ENCODE data around the gene KRTAP12-4.
"Not testable (repeated sequence)": the region's sequence is repeated elsewhere in the genome, so short reads cannot be mapped to it uniquely, and the experiment has no call there.

Gene KRTAP12-4

DNA sequence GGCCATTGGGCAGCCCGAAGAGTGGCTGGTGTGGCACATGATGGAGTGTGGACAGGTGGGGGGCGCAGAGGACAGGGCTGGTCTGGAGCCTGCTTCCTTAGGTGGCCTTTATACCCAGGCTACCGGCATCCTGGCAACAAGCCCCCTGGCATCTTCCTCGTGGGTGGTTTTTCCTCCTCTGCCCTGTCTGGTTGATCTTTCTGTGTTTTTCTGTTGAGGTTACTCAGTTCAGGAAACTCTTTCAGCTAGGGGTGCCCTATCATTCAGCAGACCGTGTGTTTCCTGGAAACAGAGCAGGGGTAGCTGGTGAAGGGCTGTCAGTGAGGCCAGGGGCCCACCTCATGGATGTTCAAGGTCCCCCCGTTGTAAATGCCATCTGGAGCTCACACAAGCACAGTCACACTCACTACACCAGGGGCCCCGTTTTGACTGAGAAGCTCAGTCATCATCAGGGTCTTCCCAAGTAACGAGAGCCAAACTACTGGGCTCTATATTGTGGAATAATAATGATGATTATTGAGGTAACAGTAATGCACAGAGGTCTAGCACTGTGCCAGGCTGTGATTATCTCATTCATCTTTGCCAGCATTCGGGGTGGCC, at the start of gene KRTAP12-4:
Gene KRTAP12-4, minus strand, starts transcription at position 84 of the 600 bp plus-strand sequence. Its CDS starts 45 bp downstream, at position 39.
- DNase-seq, result no peak

DNA sequence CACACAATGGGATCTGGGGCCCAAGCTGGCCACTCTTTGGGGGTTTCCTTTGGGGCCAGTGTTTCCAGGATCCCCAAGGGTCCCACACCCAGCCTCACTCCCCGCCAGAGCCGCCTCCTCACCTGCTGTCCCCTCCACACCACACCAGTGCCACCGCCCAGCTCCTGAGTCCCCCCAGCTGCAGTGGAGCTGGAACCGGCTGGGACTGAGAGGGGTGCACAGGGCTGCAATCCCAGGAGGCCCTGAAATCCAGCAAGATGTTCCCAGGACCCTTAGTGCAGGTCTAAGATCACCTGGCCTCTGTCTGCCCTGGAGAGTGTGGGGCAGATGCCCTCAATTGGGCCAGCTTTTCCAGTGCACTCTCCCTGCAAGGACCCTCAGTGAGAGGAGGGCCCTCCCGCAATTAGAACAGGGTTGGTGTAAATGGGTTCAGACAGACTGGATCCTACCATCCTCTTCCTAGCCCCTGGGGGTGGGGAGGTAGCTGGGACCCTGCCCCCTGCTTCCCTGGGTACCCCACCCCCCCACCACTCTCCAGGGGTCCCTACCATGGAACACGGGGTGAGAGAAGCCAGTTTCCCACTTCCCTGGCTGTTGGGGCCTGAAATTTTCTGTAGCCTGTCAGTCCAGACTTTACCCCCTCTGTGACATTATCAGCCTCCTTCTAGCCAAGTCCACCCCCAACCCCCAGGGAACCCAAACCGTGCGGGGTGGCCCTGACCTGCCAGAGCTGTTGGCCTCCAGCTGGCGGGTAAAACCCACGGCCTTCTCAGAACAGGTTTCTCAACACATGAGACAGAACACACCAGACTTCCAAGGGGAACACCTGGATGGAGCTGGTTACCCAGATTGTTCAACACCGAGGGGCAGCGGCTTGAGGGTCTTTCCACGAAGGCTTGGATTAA, 49.5 kb upstream of the KRTAP12-4 start:
- no peak for DNase-seq

DNA sequence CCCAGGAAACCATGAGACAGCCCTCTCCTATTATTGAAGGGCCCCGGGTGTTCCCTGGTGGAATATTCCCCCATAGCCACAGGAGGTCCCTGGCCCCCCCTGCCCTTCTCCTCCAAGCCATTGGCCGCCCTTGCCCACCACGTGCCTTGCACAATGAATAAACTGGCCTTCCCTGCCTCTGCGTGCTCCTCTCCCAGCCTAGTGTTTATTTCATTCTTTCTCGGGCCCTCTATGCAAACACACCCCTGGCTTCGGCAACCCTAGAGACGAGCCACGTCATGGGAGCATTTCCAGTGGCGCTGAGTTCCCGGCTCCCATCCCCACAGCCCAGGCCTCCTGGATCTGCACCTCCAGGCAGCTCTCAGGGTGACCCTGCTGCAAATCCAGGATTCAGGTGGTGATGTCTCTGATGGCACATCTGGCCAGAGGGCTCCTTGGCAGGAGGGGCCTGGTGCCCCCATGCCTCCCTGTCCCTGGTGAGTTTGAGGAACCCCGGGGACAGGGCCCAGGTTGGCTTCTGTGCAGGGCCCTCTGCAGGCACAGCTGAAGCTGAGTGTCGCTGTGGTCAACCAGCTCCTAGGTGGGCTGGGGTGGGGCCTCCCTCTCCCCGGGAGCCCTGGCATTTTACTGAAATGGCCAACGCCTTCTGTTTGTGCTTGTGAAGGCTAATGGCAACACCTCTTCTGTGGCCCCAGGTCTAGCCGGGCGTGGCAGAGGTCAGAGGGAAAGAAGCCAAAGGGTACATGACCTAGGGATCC, 48.7 kb upstream of the KRTAP12-4 start:
- no peak for DNase-seq

- DNase-seq, result no peak
Observed at GRCh38 chr21:44702111-44702972, 47.9 kb upstream of the KRTAP12-4 start.

DNA sequence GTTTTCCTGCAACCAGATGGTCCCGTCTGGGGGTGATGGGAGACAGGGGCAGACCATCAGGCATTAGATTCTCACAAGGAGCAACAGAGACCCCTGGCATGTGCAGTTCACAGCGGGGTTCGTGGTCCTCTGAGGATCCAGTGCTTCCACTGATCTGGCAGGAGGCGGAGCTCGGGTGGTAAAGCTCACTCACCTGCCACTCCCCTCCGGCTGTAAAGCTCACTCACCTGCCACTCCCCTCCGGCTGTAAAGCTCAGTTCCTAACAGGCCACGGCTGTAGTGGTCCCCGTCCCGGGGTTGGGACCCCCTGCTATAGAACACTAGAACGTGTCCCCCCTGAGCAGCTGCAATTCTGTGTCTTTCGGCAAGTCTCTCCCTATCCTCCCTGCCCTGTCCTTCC, 47.1 kb upstream of the KRTAP12-4 start:
- no peak for DNase-seq

GRCh38 chr21:44701023-44701400, 46.6 kb upstream of the KRTAP12-4 start:
- no peak for DNase-seq

DNA sequence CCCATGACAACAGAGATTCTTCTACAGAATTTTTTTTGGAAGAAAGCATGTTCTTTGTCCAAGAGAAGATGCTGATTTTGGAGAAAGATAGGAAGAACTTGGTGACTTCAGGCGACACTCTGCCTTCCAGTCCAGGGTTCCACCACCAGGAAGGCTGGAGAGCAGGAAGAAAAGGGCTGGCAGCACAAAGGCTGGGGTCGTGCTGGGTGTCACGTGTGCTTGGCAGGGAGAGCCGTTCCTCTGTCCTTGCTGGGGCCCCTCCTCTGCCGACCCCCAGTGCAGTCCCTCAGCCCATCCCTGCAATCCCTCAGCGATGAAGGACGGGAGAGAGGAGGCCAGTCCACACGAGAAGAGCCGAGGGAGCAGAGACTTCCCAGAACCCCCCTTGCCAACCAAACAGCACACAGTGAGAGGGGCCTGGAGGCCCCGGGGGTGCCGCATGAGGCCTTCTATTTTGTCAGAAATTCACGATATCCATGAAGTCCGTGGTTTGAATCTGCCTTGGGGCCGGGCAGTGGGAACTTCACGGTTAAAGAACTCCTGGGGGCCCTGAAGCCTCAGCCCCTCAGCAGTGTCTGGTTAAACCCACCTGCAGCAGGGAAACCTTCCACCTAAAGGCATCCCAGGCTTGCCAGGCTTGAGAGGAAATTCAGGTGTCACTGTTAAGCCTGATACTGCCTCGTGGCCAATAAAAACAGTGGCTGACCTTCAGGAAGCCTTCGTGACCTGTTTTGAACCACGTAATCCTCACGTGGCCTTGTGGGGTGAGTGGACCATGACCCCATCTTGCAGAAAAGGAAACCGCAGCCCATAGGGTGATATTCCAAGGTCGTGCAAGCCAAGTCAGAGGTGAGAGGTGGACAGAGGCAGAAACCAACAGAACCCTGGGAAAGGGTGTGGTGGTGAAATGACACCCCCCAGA, 45.9 kb upstream of the KRTAP12-4 start:
- peak; percentile 48 for DNase-seq

DNA sequence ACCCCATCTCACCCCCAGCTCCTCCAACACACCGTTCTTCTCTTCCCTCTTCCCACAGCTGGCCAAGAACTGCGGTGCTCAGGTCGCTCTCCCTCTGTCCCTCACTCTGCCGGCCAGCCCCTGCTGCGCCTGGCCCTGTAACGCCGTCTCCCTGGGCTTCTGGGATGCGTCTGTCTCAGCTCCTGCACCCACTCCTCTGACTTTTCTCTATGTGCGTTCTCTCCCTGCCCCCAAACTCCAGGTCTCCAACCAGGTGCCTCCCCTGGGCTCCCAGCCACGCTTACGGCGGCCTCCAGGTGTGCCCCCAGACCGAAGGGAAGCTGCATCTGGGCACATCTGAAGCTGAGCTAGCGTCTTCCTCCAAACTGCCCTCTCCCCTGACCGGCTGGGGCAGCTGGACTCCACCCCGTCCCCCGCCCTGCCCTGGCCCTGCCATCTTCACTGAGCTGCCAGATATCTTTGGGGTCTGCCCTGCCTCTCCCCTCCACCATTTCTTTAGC, 45.1 kb upstream of the KRTAP12-4 start:
- no peak for DNase-seq

GRCh38 chr21:44697811-44698734, 43.6 kb upstream of the KRTAP12-4 start:
- DNase-seq, result peak; percentile 74

DNA sequence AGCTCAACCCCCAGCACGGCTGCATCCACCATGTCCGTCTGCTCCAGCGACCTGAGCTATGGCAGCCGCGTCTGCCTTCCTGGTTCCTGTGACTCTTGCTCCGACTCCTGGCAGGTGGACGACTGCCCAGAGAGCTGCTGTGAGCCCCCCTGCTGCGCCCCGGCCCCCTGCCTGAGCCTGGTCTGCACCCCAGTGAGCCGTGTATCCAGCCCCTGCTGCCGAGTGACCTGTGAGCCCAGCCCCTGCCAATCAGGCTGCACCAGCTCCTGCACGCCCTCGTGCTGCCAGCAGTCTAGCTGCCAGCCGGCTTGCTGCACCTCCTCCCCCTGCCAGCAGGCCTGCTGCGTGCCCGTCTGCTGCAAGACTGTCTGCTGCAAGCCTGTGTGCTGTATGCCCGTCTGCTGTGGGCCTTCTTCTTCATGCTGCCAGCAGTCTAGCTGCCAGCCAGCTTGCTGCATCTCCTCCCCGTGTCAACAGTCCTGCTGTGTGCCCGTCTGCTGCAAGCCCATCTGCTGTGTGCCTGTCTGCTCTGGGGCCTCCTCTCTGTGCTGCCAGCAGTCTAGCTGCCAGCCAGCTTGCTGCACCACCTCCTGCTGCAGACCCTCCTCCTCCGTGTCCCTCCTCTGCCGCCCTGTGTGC, 42.8 kb upstream of the KRTAP12-4 start, which contains the start of gene KRTAP10-12:
Gene KRTAP10-12, plus strand, starts transcription at position 1 of the 639 bp plus-strand sequence. Its CDS starts 30 bp downstream, at position 31.
- DNase-seq, result not testable (repeated sequence)

DNA sequence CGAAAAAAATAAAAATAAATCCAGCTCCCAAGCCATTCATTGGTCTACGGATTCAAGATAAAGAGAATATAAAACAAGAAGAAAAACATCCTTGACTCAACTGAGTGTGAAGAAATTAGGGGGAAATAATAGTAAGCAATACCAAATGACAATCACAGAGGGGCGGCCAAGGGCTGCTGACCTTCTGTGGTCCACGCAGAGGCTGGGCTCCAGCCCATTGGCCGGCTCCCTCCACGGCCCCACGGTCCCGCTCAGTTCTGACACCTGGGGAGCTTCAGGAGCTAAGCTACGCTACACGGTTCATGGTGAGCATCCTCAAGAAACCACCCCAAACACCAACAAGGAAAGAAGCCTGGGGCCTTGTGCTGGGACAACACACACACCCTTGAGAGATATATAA, 42.1 kb upstream of the KRTAP12-4 start:
- no peak for DNase-seq

DNA sequence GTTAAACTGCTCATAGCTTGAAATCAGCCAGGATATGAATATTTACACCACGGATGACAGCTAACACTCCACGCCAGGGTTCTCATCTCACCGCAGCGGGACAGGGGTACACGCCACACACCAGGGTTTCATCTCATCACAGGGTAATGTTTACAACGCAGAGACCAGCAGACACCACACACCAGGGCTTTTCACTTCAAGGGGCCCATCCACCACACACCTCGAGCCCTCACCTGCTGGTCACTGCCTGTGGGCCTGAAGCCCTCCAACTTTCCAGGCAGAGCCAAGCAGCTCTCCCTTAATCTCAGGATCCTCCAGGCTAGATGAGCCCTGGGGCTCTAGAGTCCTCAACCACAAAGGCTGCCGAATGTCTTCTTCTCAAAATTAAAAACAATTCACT, 41.2 kb upstream of the KRTAP12-4 start:
- no peak for DNase-seq

DNA sequence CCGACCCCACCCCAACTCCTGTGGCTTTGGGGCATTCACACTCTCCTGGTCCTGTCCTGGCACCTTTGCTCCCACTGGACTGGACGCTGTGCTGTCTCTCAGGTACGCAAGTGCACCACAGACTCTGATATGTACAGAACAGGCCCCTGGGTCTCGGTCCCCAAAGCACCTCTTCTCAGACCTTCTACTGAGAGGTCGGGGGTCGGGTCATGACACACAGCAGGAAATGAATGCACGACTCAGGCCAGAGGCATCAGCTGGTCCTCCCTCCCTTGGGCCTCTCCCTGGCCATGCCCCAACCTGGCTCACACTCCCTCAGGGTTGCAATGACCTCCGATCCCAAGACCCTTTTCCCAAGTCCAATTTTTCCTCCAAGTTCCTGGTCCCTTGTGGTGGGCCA, 40.7 kb upstream of the KRTAP12-4 start:
- no peak for DNase-seq

GRCh38 chr21:44694776-44695175, 40.3 kb upstream of the KRTAP12-4 start:
- DNase-seq, result no peak

- no peak for DNase-seq
Observed at GRCh38 chr21:44692798-44693512, 38.5 kb upstream of the KRTAP12-4 start.

DNA sequence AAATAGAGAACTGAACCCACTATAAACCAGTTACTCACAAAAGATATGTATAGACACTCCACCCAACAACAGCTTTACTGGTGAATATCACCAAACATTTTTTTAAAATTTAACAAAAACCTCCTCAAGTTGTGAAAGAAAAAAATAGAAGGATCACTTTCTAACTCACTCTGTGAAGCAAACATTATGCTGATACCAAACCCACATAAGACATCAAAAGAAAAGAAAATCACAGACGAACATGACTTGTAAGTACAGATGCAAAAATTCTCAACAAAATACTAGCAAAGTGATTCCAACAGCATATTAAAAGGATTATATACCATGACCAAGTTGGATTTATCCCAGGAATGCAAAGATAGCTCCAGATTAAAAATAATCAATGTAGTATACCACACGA, 37.2 kb upstream of the KRTAP12-4 start:
- no peak for DNase-seq

- DNase-seq, result not testable (repeated sequence)
Observed at GRCh38 chr21:44689740-44690139, 35.3 kb upstream of the KRTAP12-4 start.

DNA sequence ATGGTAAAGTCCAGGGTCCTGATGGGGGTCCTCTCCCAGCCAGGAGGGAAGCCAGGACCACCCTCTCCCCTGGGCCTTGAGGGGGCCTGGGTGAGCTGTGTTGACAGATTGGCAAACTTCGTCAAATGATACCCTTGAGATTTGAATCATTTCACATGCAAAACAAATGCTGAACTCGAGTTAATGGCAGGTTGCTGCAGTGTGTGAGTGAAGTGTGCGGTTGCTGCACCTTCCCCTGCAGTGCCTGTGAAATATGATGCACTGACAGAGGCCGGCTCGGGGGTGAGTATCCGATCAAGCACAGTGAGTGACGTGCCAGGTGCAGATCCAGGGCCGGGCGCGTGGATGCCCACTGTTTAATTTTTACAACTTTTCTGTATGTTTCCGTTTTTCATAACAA, 33.2 kb upstream of the KRTAP12-4 start:
- no peak for DNase-seq

Measured in retina (tissue), 1 donor.